GM12878 (cell line): ENCODE data around the gene LRRC63. TPM values are rescaled to one million over a fixed set of nuclear protein-coding genes. Genes with fewer than 3 reads are reported as not detected.

Experiments used
- ATAC-seq: fragments of 200-7000 bp; cut with Tn5 transposase; 3 replicates; pipeline ENCODE4 v1.9.1; 2020; ENCODE audit warnings: mild to moderate bottlenecking, moderate library complexity
- BruUV-seq: library from RNA; stranded (reverse); fragments of 400-500 nt; replicated peaks from 2 replicates; lab custom pipeline; 2021; lab: Mats Ljungman, UMichigan
- CTCF ChIA-PET: fragments of 300-600 bp; sonication (Branson Sonifier 250); formaldehyde crosslinking; extraction: SDS; loops from one replicate; lab custom pipeline; 2021; ENCODE audit warnings: inconsistent platforms; lab: Yijun Ruan, JAX
- POLR2A ChIA-PET: fragments of 350-600 bp; formaldehyde crosslinking; extraction: SDS; loops from one replicate; lab custom pipeline; 2021; ENCODE audit warnings: inconsistent platforms; lab: Charles Lee
- RAD21 ChIA-PET: fragments of 300-600 bp; sonication (Branson Sonifier 250); formaldehyde crosslinking; loops from one replicate; lab custom pipeline; 2023; ENCODE audit warnings: antibody characterized with exemption; ENCODE audit not compliant: unreplicated experiment; lab: Charles Lee
- SMC1A ChIA-PET: fragments of 300-600 bp; sonication (Branson Sonifier 250); formaldehyde crosslinking; loops from one replicate; lab custom pipeline; 2023; ENCODE audit not compliant: unreplicated experiment, uncharacterized antibody; lab: Charles Lee
- DNase-seq: peaks from one replicate; pipeline ENCODE4 v3.0.0-alpha.2; 2011; ENCODE audit warnings: low read depth, low spot score
- FAIRE-seq: peaks from 3 replicates; lab custom pipeline; 2011; peaks lifted over from hg19 to GRCh38; lab: Jason Lieb, UNC
- H2AFZ ChIP-seq: 2 replicates; pipeline ENCODE4 v1.6.0; 2011; ENCODE audit warnings: low read depth, low read length, control low read depth; ENCODE audit not compliant: control insufficient read depth
- H3K27ac ChIP-seq: 2 replicates; pipeline ENCODE4 v1.5.1; 2011; ENCODE audit warnings: control low read depth; ENCODE audit not compliant: control insufficient read depth, insufficient read depth
- H3K27me3 ChIP-seq, 2 experiments: replicated peaks in 1 of 2; 2 replicates each; pipeline versions ENCODE4 v1.6.0 to v1.6.1; 2011; ENCODE audit warnings: low read length in 1 of 2; ENCODE audit not compliant: control insufficient read depth in 2 of 2, insufficient read depth in 2 of 2
- H3K36me3 ChIP-seq, 2 experiments: 2 replicates each; pipeline ENCODE4 v1.5.1; 2011; ENCODE audit warnings: low read length in 1 of 2; ENCODE audit not compliant: control insufficient read depth in 2 of 2, insufficient read depth in 2 of 2
- H3K4me1 ChIP-seq: 2 replicates; pipeline ENCODE4 v1.6.1; 2011; ENCODE audit warnings: mild to moderate bottlenecking, low read length, moderate library complexity, mixed read lengths; ENCODE audit not compliant: control insufficient read depth, insufficient read depth
- H3K4me2 ChIP-seq: 2 replicates; pipeline ENCODE4 v1.6.0; 2011; ENCODE audit warnings: control low read depth; ENCODE audit not compliant: control insufficient read depth, insufficient read depth
- H3K4me3 ChIP-seq: fragments of 200-600 bp; sonication (generic); 2 replicates; pipeline ENCODE4 v1.5.1; 2016
- H3K79me2 ChIP-seq: 2 replicates; pipeline ENCODE4 v1.6.0; 2011; ENCODE audit warnings: low read length; ENCODE audit not compliant: control insufficient read depth, insufficient read depth
- H3K9ac ChIP-seq: 2 replicates; pipeline ENCODE4 v1.8.0; 2011; ENCODE audit warnings: low read length, control low read depth, mixed read lengths; ENCODE audit not compliant: control insufficient read depth, insufficient read depth
- H3K9me3 ChIP-seq: replicated peaks from 3 replicates; pipeline ENCODE4 v1.5.1; 2011; ENCODE audit warnings: mild to moderate bottlenecking, low read length; ENCODE audit not compliant: control insufficient read depth, insufficient read depth
- H4K20me1 ChIP-seq: 2 replicates; pipeline ENCODE4 v1.6.0; 2011; ENCODE audit not compliant: control insufficient read depth, insufficient read depth
- BCLAF1 ChIP-seq: fragments of 450-650 bp; IDR thresholded peaks from 2 replicates; pipeline ENCODE4 v1.6.1; 2017; ENCODE audit warnings: antibody characterized with exemption, mild to moderate bottlenecking, moderate library complexity
- CEBPZ ChIP-seq: fragments of 150-350 bp; IDR thresholded peaks from 2 replicates; pipeline ENCODE4 v1.6.1; 2016; ENCODE audit warnings: low read depth, low read length
- NFYB ChIP-seq: IDR thresholded peaks from 2 replicates; pipeline ENCODE4 v1.6.1; 2011; ENCODE audit warnings: low read depth, mild to moderate bottlenecking, low read length, improper control_type of control experiment, moderate library complexity; ENCODE audit not compliant: insufficient read depth
- RELA ChIP-seq: fragments of 450-650 bp; IDR thresholded peaks from 2 replicates; pipeline ENCODE4 v1.8.0; 2014; ENCODE audit warnings: borderline replicate concordance; ENCODE audit not compliant: partially characterized antibody
- RUNX3 ChIP-seq: IDR thresholded peaks from 2 replicates; pipeline ENCODE4 v1.6.1; 2012; ENCODE audit warnings: low read length, inconsistent platforms
- SREBF1 ChIP-seq: IDR thresholded peaks from 2 replicates; pipeline ENCODE4 v1.6.1; 2012; ENCODE audit warnings: mild to moderate bottlenecking, low read length
- SUPT20H ChIP-seq: IDR thresholded peaks from 2 replicates; pipeline ENCODE4 v1.6.1; 2011; ENCODE audit warnings: low read depth, mild to moderate bottlenecking, low read length, moderate library complexity, borderline replicate concordance; ENCODE audit not compliant: control insufficient read depth
- SUZ12 ChIP-seq: fragments of 200-600 bp; sonication (generic); IDR thresholded peaks from one replicate; pipeline ENCODE4 v1.6.1; 2018; ENCODE audit warnings: antibody characterized with exemption, mild to moderate bottlenecking; ENCODE audit not compliant: unreplicated experiment
- TBL1XR1 ChIP-seq: IDR thresholded peaks from 2 replicates; pipeline ENCODE4 v1.6.1; 2012; ENCODE audit warnings: low read depth, low read length, improper control_type of control experiment
- ZNF24 ChIP-seq: fragments of 450-650 bp; IDR thresholded peaks from 2 replicates; pipeline ENCODE4 v1.6.1; 2017; ENCODE audit warnings: antibody characterized with exemption, mild to moderate bottlenecking
- WGBS: methylation state at CpG from one replicate; pipeline ENCODE4 v1.1.6; 2016; ENCODE audit warnings: low lambda C conversion rate; ENCODE audit not compliant: insufficient replicate concordance, insufficient coverage; ENCODE audit errors: missing lambda C conversion rate; 5-methylcytosine and 5-hydroxymethylcytosine counted together
- in situ Hi-C: fragments of 300-500 bp; cut with MboI; formaldehyde crosslinking; loops from 9 replicates; pipeline ENCODE4 v1.14.3; 2018; ENCODE audit warnings: mixed read lengths
- intact Hi-C: fragments of 100-400 bp; cut with micrococcal nuclease; formaldehyde crosslinking; loops from one replicate; pipeline ENCODE4 v1.14.2; 2022; ENCODE audit not compliant: unreplicated experiment
- polyA plus RNA-seq, 11 experiments: library from polyadenylated mRNA; depleted of rRNA in 4 of 11; unstranded in 6 of 11; stranded (reverse) in 5 of 11; fragments of >200 nt; fragmentation: Nextera tagmentation in 4 of 11; fragmentation: Illumina TruSeq in 1 of 11; extraction: Ambion mirVana in 4 of 11; extraction: Trizol in 1 of 11; gene quantifications; 1 replicate in 1 of 11; 2 replicates in 10 of 11; pipeline versions ENCODE4 v1.2.1 to v1.2.3, GENCODE V29; 2011 to 2016; ENCODE audit warnings: inconsistent platforms in 2 of 11, missing spikeins in 2 of 11, low read depth in 1 of 11
- total RNA-seq, 4 experiments: library from RNA; depleted of rRNA in 3 of 4; stranded (reverse); fragments of >200 nt in 3 of 4; fragmentation: Illumina TruSeq in 1 of 4; extraction: Trizol in 1 of 4; gene quantifications; 2 replicates each; pipeline versions ENCODE4 v1.2.1 to v1.2.3, GENCODE V29; 2013 to 2021

Gene LRRC63
- total and polyA plus RNA-seq, 10 of the 15 experiments (the other 5 are each of a cell fraction or from before 2014, with no cell fraction given), result 0.34 to 0.98 (median 0.76) TPM; not detected in 1

GRCh38 chr13:46202188-46202795, 9.4 kb upstream of the LRRC63 start:
- FAIRE-seq (no peak), ATAC-seq (peak; percentile 67), DNase-seq (no peak)
- TF ChIP-seq RUNX3 (peak; percentile 63), SREBF1 (no peak)
- 66% methylated on average over 3 of the region's 3 CpGs for WGBS
- Histone ChIP-seq H3K4me3 (no peak overlapping the region), H3K79me2 (no peaks in the 10 kb centered on the region), H3K27me3 (no peaks in the 10 kb centered on the region), H2AFZ (no peak overlapping the region; the same call in 1 of the 2 replicates), H4K20me1 (no peaks in the 10 kb centered on the region), H3K27ac (no peak overlapping the region), H3K4me1 (peaks cover 13% of the 10 kb centered on the region; the same call in 1 of the 2 replicates), H3K36me3 (no peaks in the 10 kb centered on the region), H3K9ac (no peak overlapping the region), H3K9me3 (no peaks in the 10 kb centered on the region), H3K4me2 (no peak overlapping the region; the same call in 1 of the 2 replicates)
- SMC1A ChIA-PET, result interaction anchor here (1.1 kb wide), 2 partner anchors 63 to 80 kb away, joined by 3 to 4 read pairs; no protein-coding TSS in a partner anchor
- RAD21 ChIA-PET, result no interaction called here
- no TSS peak for BruUV-seq
- CTCF ChIA-PET, result interaction anchor here (1.0 to 1.9 kb wide), 4 partner anchors 9 to 395 kb away, joined by 3 to 5 read pairs (median 4); no protein-coding TSS in a partner anchor
- intact Hi-C loops (no loop called here), in situ Hi-C loops (no loop called here)
- POLR2A ChIA-PET, result no interaction called here

GRCh38 chr13:46202966-46203365, 8.8 kb upstream of the LRRC63 start:
- 87% methylated on average over 5 of the region's 5 CpGs for WGBS
- intact Hi-C loops (no loop called here), in situ Hi-C loops (no loop called here)
- ChIA-PET POLR2A (no interaction called here), CTCF (interaction anchor here (0.7 to 1.9 kb wide), 6 partner anchors 10 to 396 kb away, joined by 3 to 5 read pairs (median 4); no protein-coding TSS in a partner anchor), RAD21 (interaction anchor here (0.6 to 1.3 kb wide), 2 partner anchors 13 to 122 kb away, joined by 3 read pairs; no protein-coding TSS in a partner anchor), SMC1A (interaction anchor here (0.9 to 1.1 kb wide), 3 partner anchors 8 to 79 kb away, joined by 3 to 4 read pairs (median 4); no protein-coding TSS in a partner anchor)
- Histone ChIP-seq H3K4me3 (no peak overlapping the region), H3K79me2 (no peaks in the 10 kb centered on the region), H3K4me1 (peaks cover 13% of the 10 kb centered on the region; the same call in 1 of the 2 replicates), H3K27ac (no peak overlapping the region), H2AFZ (no peak overlapping the region), H4K20me1 (no peaks in the 10 kb centered on the region), H3K4me2 (no peak overlapping the region), H3K9ac (no peak overlapping the region), H3K27me3 (no peaks in the 10 kb centered on the region), H3K36me3 (no peaks in the 10 kb centered on the region), H3K9me3 (no peaks in the 10 kb centered on the region)
- BruUV-seq, result no TSS peak
- no peak for DNase-seq
- no peak for ATAC-seq
- FAIRE-seq, result no peak
- TF ChIP-seq NFYB (no peak), CEBPZ (no peak), ZNF24 (no peak), BCLAF1 (no peak), SUZ12 (no peak), SUPT20H (no peak), TBL1XR1 (no peak), RELA (no peak)
